ENCODE measurements around the gene SLC26A8. TPM values are rescaled to one million over a fixed set of nuclear protein-coding genes. Genes with fewer than 3 reads are reported as not detected.

SLC26A8 gene
- polyA plus RNA-seq, 3 donors = 0.52 to 1.7 (median 1.5) TPM

- intact Hi-C loops (cut with micrococcal nuclease) = no loop called here
- no peak for TF ChIP-seq CTCF (IDR thresholded peaks at IDR 0.05)
- Histone ChIP-seq H3K4me1 (ENCODE audit: control insufficient read depth in 1 of 2, insufficient read depth in 2 of 2, low read length in 2 of 2) (no peaks in the 10 kb centered on the region), H3K9me3 (replicated peaks in 1 of 2; ENCODE audit: control insufficient read depth in 1 of 2, insufficient read depth in 1 of 2, low read length in 2 of 2) (peaks cover 18 to 22% of the 10 kb centered on the region in 2 donors), H4K20me1 (ENCODE audit: insufficient read depth, low read length) (no peaks in the 10 kb centered on the region), H3K27ac (ENCODE audit: low read depth in 1 of 2, low read length in 2 of 2) (no peak overlapping the region), H3K4me3 (replicated peaks in 1 of 3; ENCODE audit: low read depth in 2 of 3, low read length in 3 of 3) (no peak overlapping the region), H3K9ac (ENCODE audit: insufficient read depth, low read length, poor library complexity, severe bottlenecking) (no peak overlapping the region), H3K79me2 (ENCODE audit: insufficient read depth, low read length) (peaks cover 95% of the 10 kb centered on the region), H3K4me2 (replicated peaks; ENCODE audit: extremely low read depth, low read length, poor library complexity, severe bottlenecking) (no peak overlapping the region), H3K36me3 (replicated peaks in 1 of 2; ENCODE audit: control insufficient read depth in 1 of 2, insufficient read depth in 2 of 2, low read length in 2 of 2) (peaks cover 9 to 82% of the 10 kb centered on the region in 2 donors), H3K27me3 (ENCODE audit: control insufficient read depth in 2 of 2, insufficient read depth in 2 of 2, low read length in 2 of 2) (no peaks in the 10 kb centered on the region), H2AFZ (ENCODE audit: insufficient read depth, low read depth, low read length, poor library complexity, severe bottlenecking) (no peak overlapping the region)
- DNase-seq = no peak
- Mint-ChIP-seq H3K4me3 (no peak overlapping the region), H3K27ac (peak overlapping the region in 2 of 7 donors; percentile 7 to 25), H3K4me1 (peaks cover 4% of the 10 kb centered on the region), H3K36me3 (peaks cover 33 to 59% of the 10 kb centered on the region in 2 donors), H3K9me3 (peaks cover 21 to 29% (median 22%) of the 10 kb centered on the region in 7 donors), H3K27me3 (ENCODE audit: low read depth in 3 of 3) (no peaks in the 10 kb centered on the region)
- WGBS (ENCODE audit: insufficient coverage) = 89% methylated on average over 5 of the region's 8 CpGs
Measured at GRCh38 chr6:35905841-35906498, 118.5 kb downstream of the SLC26A8 start.

- no peak for TF ChIP-seq CTCF (IDR thresholded peaks at IDR 0.05)
- Mint-ChIP-seq H3K27ac (peak overlapping the region in 1 of 7 donors; percentile 25), H3K36me3 (peaks cover 35 to 62% of the 10 kb centered on the region in 2 donors)
Measured at GRCh38 chr6:35905141-35905785, 119.2 kb downstream of the SLC26A8 start.

More at GRCh38 chr6:35905141-35905785, 119.2 kb downstream of the SLC26A8 start:
- Mint-ChIP-seq H3K4me3 (no peak overlapping the region), H3K9me3 (peaks cover 19 to 24% (median 21%) of the 10 kb centered on the region in 7 donors), H3K27me3 (ENCODE audit: low read depth in 3 of 3) (no peaks in the 10 kb centered on the region), H3K4me1 (peaks cover 4% of the 10 kb centered on the region)
- Histone ChIP-seq H3K27ac (ENCODE audit: low read depth in 1 of 2, low read length in 2 of 2) (no peak overlapping the region), H3K9me3 (replicated peaks in 1 of 2; ENCODE audit: control insufficient read depth in 1 of 2, insufficient read depth in 1 of 2, low read length in 2 of 2) (peaks cover 18 to 19% of the 10 kb centered on the region in 2 donors), H3K9ac (ENCODE audit: insufficient read depth, low read length, poor library complexity, severe bottlenecking) (no peak overlapping the region), H3K4me1 (ENCODE audit: control insufficient read depth in 1 of 2, insufficient read depth in 2 of 2, low read length in 2 of 2) (no peaks in the 10 kb centered on the region), H3K36me3 (replicated peaks in 1 of 2; ENCODE audit: control insufficient read depth in 1 of 2, insufficient read depth in 2 of 2, low read length in 2 of 2) (peaks cover 11 to 82% of the 10 kb centered on the region in 2 donors), H3K4me2 (replicated peaks; ENCODE audit: extremely low read depth, low read length, poor library complexity, severe bottlenecking) (no peak overlapping the region), H4K20me1 (ENCODE audit: insufficient read depth, low read length) (no peaks in the 10 kb centered on the region), H3K79me2 (ENCODE audit: insufficient read depth, low read length) (peaks cover 97% of the 10 kb centered on the region), H3K27me3 (ENCODE audit: control insufficient read depth in 2 of 2, insufficient read depth in 2 of 2, low read length in 2 of 2) (no peaks in the 10 kb centered on the region), H2AFZ (ENCODE audit: insufficient read depth, low read depth, low read length, poor library complexity, severe bottlenecking) (no peak overlapping the region), H3K4me3 (replicated peaks in 1 of 3; ENCODE audit: low read depth in 2 of 3, low read length in 3 of 3) (no peak overlapping the region)
- intact Hi-C loops (cut with micrococcal nuclease) = no loop called here
- no CpG with 5 or more reads among the region's 2 CpGs for WGBS (ENCODE audit: insufficient coverage)
- no peak for DNase-seq

Measured in CD14-positive monocyte (primary cell).